HPDE6-E6E7 (cell line): ENCODE data around the gene SOCS7.
"Not testable (repeated sequence)": the region's sequence is repeated elsewhere in the genome, so short reads cannot be mapped to it uniquely, and the experiment has no call there.

ENCODE experiments used
- DNase-seq: peaks from one replicate; pipeline ENCODE4 v3.0.0; 2011; ENCODE audit warnings: missing footprints; ENCODE audit errors: extremely low spot score

SOCS7 gene

GRCh38 chr17:38421871-38422827, 70.5 kb downstream of the SOCS7 start:
- DNase-seq, result no peak

- DNase-seq, result no peak
Measured at GRCh38 chr17:38424297-38424972, 72.8 kb downstream of the SOCS7 start.

- DNase-seq, result no peak
Measured at GRCh38 chr17:38425031-38425430, 73.4 kb downstream of the SOCS7 start.

- DNase-seq, result no peak
Measured at GRCh38 chr17:38425744-38426143, 74.1 kb downstream of the SOCS7 start.

- DNase-seq, result no peak
Measured at GRCh38 chr17:38426441-38426840, 74.8 kb downstream of the SOCS7 start.

- DNase-seq, result no peak
Measured at GRCh38 chr17:38427160-38427949, 75.7 kb downstream of the SOCS7 start.

GRCh38 chr17:38428112-38428642, 76.5 kb downstream of the SOCS7 start, which contains the start of gene ARHGAP23:
Gene ARHGAP23, plus strand, starts transcription at chr17:38428464. Its CDS starts 22 bp downstream, at chr17:38428486.
- DNase-seq, result no peak

- no peak for DNase-seq
Measured at GRCh38 chr17:38428643-38429371, 77.2 kb downstream of the SOCS7 start.

- DNase-seq, result no peak
Measured at GRCh38 chr17:38429476-38430100, 77.9 kb downstream of the SOCS7 start.

- no peak for DNase-seq
Measured at GRCh38 chr17:38430316-38430715, 78.7 kb downstream of the SOCS7 start.

GRCh38 chr17:38430822-38431221, 79.2 kb downstream of the SOCS7 start:
- DNase-seq, result no peak

GRCh38 chr17:38431346-38432145, 79.9 kb downstream of the SOCS7 start:
- no peak for DNase-seq

- no peak for DNase-seq
Measured at GRCh38 chr17:38434178-38434665, 82.6 kb downstream of the SOCS7 start.

- DNase-seq, result no peak
Measured at GRCh38 chr17:38435795-38436194, 84.2 kb downstream of the SOCS7 start.

GRCh38 chr17:38436386-38436785, 84.7 kb downstream of the SOCS7 start:
- no peak for DNase-seq

GRCh38 chr17:38437313-38437712, 85.7 kb downstream of the SOCS7 start:
- DNase-seq, result not testable (repeated sequence)

GRCh38 chr17:38439436-38439835, 87.8 kb downstream of the SOCS7 start:
- DNase-seq, result no peak

- DNase-seq, result no peak
Measured at GRCh38 chr17:38440614-38441397, 89.2 kb downstream of the SOCS7 start.
